Astrocyte (in vitro differentiated cells and primary cell): Measurements from ENCODE around the gene CDH22. TPM values are rescaled to one million over a fixed set of nuclear protein-coding genes. Genes with fewer than 3 reads are reported as not detected.
A peak's percentile ranks its signal among the peaks of the same experiment; 100 is the strongest.

Source experiments
- DNase-seq: peaks from one replicate; pipeline ENCODE4 v3.0.0-alpha.2; 2010; ENCODE audit warnings: low read depth
- FAIRE-seq: peaks from 2 replicates; lab custom pipeline; 2011; peaks lifted over from hg19 to GRCh38; lab: Jason Lieb, UNC
- H2AFZ ChIP-seq: 2 replicates; pipeline ENCODE4 v1.6.0; 2012; ENCODE audit warnings: low read depth, low read length, inconsistent platforms
- H3K27ac ChIP-seq: 2 replicates; pipeline ENCODE4 v1.5.1; 2011; ENCODE audit warnings: low read depth, low read length, inconsistent platforms
- H3K27me3 ChIP-seq: 2 replicates; pipeline ENCODE4 v1.6.0; 2011; ENCODE audit warnings: low read length, inconsistent platforms; ENCODE audit not compliant: insufficient read depth
- H3K36me3 ChIP-seq: 2 replicates; pipeline ENCODE4 v1.5.1; 2011; ENCODE audit warnings: low read length, inconsistent platforms; ENCODE audit not compliant: insufficient read depth
- H3K4me1 ChIP-seq: 2 replicates; pipeline ENCODE4 v1.5.1; 2011; ENCODE audit warnings: low read length, inconsistent platforms; ENCODE audit not compliant: insufficient read depth
- H3K4me2 ChIP-seq: 2 replicates; pipeline ENCODE4 v1.6.0; 2012; ENCODE audit warnings: low read length, inconsistent platforms
- H3K4me3 ChIP-seq: 2 replicates; pipeline ENCODE4 v1.5.1; 2011; ENCODE audit warnings: low read depth, mild to moderate bottlenecking, low read length, inconsistent platforms; ENCODE audit not compliant: insufficient read depth
- H3K79me2 ChIP-seq: 2 replicates; pipeline ENCODE4 v1.6.0; 2012; ENCODE audit warnings: mild to moderate bottlenecking, low read length, inconsistent platforms; ENCODE audit not compliant: insufficient read depth
- H3K9ac ChIP-seq: 2 replicates; pipeline ENCODE4 v1.6.0; 2012; ENCODE audit warnings: mild to moderate bottlenecking, low read length, inconsistent platforms
- H3K9me3 ChIP-seq: 2 replicates; pipeline ENCODE4 v1.5.1; 2012; ENCODE audit warnings: low read depth, mild to moderate bottlenecking, low read length, inconsistent platforms; ENCODE audit not compliant: insufficient read depth
- H4K20me1 ChIP-seq: 2 replicates; pipeline ENCODE4 v1.6.0; 2012; ENCODE audit warnings: low read length, inconsistent platforms; ENCODE audit not compliant: insufficient read depth
- H3K27ac Mint-ChIP-seq: one replicate; pipeline ENCODE4 v1.8.0; 2021; ENCODE audit warnings: mild to moderate bottlenecking, mixed read lengths; ENCODE audit not compliant: unreplicated experiment
- H3K27me3 Mint-ChIP-seq: one replicate; pipeline ENCODE4 v1.8.0; 2021; ENCODE audit warnings: low read depth, mixed read lengths; ENCODE audit not compliant: unreplicated experiment
- H3K36me3 Mint-ChIP-seq: one replicate; pipeline ENCODE4 v1.8.0; 2021; ENCODE audit warnings: low read depth, mixed read lengths; ENCODE audit not compliant: unreplicated experiment
- H3K4me1 Mint-ChIP-seq: one replicate; pipeline ENCODE4 v1.8.0; 2021; ENCODE audit warnings: low read depth, mixed read lengths; ENCODE audit not compliant: unreplicated experiment
- H3K4me3 Mint-ChIP-seq: one replicate; pipeline ENCODE4 v1.8.0; 2021; ENCODE audit warnings: mild to moderate bottlenecking, moderate library complexity, mixed read lengths; ENCODE audit not compliant: unreplicated experiment
- H3K9me3 Mint-ChIP-seq: one replicate; pipeline ENCODE4 v1.8.0; 2021; ENCODE audit warnings: mild to moderate bottlenecking, mixed read lengths; ENCODE audit not compliant: unreplicated experiment
- EZH2 ChIP-seq: IDR thresholded peaks from 2 replicates; pipeline ENCODE4 v1.6.1; 2012; ENCODE audit warnings: mild to moderate bottlenecking, low read length, inconsistent platforms; ENCODE audit not compliant: insufficient read depth
- total RNA-seq: library from RNA; stranded (reverse); gene quantifications from 2 replicates; pipeline ENCODE4 v1.2.1, GENCODE V29; 2021
- TF ChIP-seq, protein P1 (sequence below): IDR thresholded peaks from 2 replicates; pipeline ENCODE4 v1.5.1; 2011; ENCODE audit warnings: low read depth, mild to moderate bottlenecking, inconsistent platforms, low read length, moderate library complexity; ENCODE audit not compliant: insufficient read depth

CDH22 gene
- total RNA-seq, 1 donor from 2014 or later = not detected

DNA sequence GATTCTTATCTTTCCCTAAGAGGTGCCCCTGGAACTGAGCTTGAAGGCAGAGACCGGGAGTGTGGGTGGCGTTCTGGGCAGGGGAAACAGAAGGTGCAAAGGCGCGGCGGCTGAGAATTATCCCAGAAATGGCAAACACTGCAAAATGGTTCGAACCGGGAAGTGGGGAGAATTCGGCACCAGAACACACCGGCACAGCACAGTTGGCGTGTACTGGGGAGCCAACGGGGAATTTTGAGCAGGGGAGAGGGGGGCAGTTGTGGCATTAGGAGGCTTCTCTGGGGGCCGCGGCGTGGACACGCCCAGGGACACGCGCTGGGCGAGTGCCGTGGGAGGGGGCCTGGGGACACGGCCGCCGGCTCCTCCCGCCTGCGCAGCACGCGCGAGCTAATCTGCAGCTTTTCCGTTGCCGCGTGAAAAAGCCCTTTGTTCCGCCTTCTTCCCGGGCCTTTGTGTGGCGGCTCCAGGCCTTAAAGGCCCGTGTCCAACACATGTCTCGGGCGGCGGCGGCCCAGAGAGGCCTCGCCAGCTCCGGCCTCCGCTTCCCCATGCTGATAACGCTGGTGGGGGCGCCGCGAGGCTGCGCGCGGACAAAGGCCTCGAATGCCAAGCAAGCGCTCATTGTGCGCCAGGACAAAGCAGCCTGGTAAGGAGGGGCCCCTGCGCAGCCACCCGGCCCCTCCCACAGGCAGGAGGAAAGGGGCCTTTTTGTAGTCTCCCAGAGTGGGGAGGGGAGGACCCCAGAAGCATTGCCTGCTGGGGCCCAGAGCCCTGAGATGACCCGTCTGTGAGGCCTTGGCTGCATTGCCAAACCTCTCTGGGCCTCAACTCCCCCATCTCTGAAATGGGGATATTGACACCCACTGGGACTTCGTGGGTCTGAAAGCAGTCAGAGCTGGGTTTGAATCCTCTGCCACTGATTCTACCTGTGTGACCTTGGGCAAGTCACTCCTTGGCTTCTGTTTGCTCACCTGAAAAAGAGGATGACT, 107.4 kb downstream of the CDH22 start:
- Histone ChIP-seq H3K4me1 (no peaks in the 10 kb centered on the region), H2AFZ (no peak overlapping the region), H3K36me3 (no peaks in the 10 kb centered on the region), H4K20me1 (no peaks in the 10 kb centered on the region), H3K79me2 (no peaks in the 10 kb centered on the region), H3K4me2 (no peak overlapping the region), H3K27ac (no peak overlapping the region), H3K9me3 (no peaks in the 10 kb centered on the region), H3K27me3 (peaks cover 42% of the 10 kb centered on the region), H3K4me3 (no peak overlapping the region), H3K9ac (no peak overlapping the region)
- Mint-ChIP-seq H3K27ac (no peak overlapping the region), H3K4me1 (peaks cover 4% of the 10 kb centered on the region), H3K36me3 (no peaks in the 10 kb centered on the region), H3K4me3 (no peak overlapping the region), H3K27me3 (peaks cover 59% of the 10 kb centered on the region), H3K9me3 (no peaks in the 10 kb centered on the region)
- FAIRE-seq (no peak), DNase-seq (no peak)
- TF ChIP-seq EZH2 = peak; percentile 60
- TF ChIP-seq, protein P1, sequence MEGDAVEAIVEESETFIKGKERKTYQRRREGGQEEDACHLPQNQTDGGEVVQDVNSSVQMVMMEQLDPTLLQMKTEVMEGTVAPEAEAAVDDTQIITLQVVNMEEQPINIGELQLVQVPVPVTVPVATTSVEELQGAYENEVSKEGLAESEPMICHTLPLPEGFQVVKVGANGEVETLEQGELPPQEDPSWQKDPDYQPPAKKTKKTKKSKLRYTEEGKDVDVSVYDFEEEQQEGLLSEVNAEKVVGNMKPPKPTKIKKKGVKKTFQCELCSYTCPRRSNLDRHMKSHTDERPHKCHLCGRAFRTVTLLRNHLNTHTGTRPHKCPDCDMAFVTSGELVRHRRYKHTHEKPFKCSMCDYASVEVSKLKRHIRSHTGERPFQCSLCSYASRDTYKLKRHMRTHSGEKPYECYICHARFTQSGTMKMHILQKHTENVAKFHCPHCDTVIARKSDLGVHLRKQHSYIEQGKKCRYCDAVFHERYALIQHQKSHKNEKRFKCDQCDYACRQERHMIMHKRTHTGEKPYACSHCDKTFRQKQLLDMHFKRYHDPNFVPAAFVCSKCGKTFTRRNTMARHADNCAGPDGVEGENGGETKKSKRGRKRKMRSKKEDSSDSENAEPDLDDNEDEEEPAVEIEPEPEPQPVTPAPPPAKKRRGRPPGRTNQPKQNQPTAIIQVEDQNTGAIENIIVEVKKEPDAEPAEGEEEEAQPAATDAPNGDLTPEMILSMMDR = no peak

DNA sequence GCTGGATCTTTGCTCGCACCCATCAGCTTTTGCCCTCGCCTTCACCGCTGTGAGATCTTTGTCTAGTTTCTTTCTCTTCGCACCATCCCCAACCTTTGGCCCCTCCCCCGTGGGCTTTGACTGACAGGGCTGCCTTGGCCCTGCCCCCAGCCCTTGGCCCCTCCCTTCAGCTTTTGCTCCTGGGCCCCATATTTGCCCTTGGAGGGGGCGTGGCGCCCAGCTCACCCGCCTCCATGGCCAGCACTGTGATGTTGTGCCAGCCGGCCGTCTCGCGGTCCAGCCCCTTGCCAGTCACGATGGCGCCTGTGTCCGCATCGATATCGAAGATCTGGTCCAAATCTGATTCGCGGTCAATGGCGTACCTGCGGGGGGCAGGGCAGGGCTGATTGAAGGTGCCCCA, 109.1 kb downstream of the CDH22 start:
- Histone ChIP-seq H2AFZ (no peak overlapping the region), H3K4me1 (no peaks in the 10 kb centered on the region), H3K9ac (no peak overlapping the region), H3K4me2 (no peak overlapping the region), H4K20me1 (no peaks in the 10 kb centered on the region), H3K79me2 (no peaks in the 10 kb centered on the region), H3K27me3 (peaks cover 36% of the 10 kb centered on the region), H3K36me3 (no peaks in the 10 kb centered on the region), H3K4me3 (no peak overlapping the region), H3K9me3 (no peaks in the 10 kb centered on the region), H3K27ac (no peak overlapping the region)
- Mint-ChIP-seq H3K27ac (no peak overlapping the region), H3K36me3 (no peaks in the 10 kb centered on the region), H3K4me1 (no peaks in the 10 kb centered on the region), H3K9me3 (no peaks in the 10 kb centered on the region), H3K27me3 (peaks cover 47% of the 10 kb centered on the region), H3K4me3 (no peak overlapping the region)
- no peak for FAIRE-seq
- DNase-seq = no peak
- TF ChIP-seq, protein P1 = no peak
- TF ChIP-seq EZH2 = no peak

DNA sequence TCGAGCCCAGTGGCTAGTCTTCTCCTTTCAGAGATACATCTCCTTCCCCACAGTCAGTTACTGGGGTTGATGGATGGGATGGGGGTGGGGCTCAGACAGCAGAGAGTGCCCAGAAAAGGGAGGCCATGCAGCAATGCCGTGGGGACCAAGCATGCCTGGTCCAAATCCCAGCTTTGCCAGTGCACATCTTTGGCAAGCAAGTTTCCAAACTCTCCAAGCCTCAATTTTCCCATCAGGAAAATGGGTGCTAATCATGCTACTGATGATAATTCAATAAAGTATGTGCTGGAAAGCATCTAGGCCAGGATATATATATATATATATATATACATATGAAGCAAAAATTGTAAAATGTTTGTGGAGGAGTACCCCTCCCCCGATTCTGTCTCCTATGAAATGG, 111.3 kb downstream of the CDH22 start:
- no peaks in the 10 kb centered on the region for H3K9me3 ChIP-seq
- H3K27ac Mint-ChIP-seq = no peak overlapping the region
- H3K4me1 ChIP-seq = no peaks in the 10 kb centered on the region
- H4K20me1 ChIP-seq = no peaks in the 10 kb centered on the region
- no peak overlapping the region for H2AFZ ChIP-seq
- H3K4me3 ChIP-seq = no peak overlapping the region
- H3K79me2 ChIP-seq = no peaks in the 10 kb centered on the region
- no peak overlapping the region for H3K4me2 ChIP-seq
- peaks cover under 1% of the 10 kb centered on the region for H3K9me3 Mint-ChIP-seq
- no peaks in the 10 kb centered on the region for H3K4me1 Mint-ChIP-seq
- FAIRE-seq = no peak
- DNase-seq = no peak
- no peak overlapping the region for H3K9ac ChIP-seq
- peaks cover 28% of the 10 kb centered on the region for H3K27me3 ChIP-seq
- TF ChIP-seq, protein P1 = no peak
- TF ChIP-seq EZH2 = no peak
- H3K27me3 Mint-ChIP-seq = peaks cover 53% of the 10 kb centered on the region
- no peaks in the 10 kb centered on the region for H3K36me3 Mint-ChIP-seq
- no peaks in the 10 kb centered on the region for H3K36me3 ChIP-seq
- no peak overlapping the region for H3K27ac ChIP-seq
- no peak overlapping the region for H3K4me3 Mint-ChIP-seq
